Uterus (tissue), 2 donors: ENCODE data around the gene EDN2.

Source experiments
- POLR2A ChIP-seq, 2 donors: fragments of 450-650 bp; IDR thresholded peaks; one replicate each; pipeline ENCODE4 v1.6.1; 2016; ENCODE audit warnings: antibody characterized with exemption in 2 of 2, mild to moderate bottlenecking in 1 of 2, moderate library complexity in 1 of 2
- TF ChIP-seq, protein P1 (sequence below), 4 experiments: fragments of 200-600 bp in 2 of 4; fragments of 450-650 bp in 2 of 4; sonication (generic) in 2 of 4; IDR thresholded peaks; one replicate each; pipeline ENCODE4 v1.5.1; 2016 to 2019; ENCODE audit warnings: antibody characterized with exemption in 4 of 4, mild to moderate bottlenecking in 2 of 4, moderate library complexity in 1 of 4

DNA sequence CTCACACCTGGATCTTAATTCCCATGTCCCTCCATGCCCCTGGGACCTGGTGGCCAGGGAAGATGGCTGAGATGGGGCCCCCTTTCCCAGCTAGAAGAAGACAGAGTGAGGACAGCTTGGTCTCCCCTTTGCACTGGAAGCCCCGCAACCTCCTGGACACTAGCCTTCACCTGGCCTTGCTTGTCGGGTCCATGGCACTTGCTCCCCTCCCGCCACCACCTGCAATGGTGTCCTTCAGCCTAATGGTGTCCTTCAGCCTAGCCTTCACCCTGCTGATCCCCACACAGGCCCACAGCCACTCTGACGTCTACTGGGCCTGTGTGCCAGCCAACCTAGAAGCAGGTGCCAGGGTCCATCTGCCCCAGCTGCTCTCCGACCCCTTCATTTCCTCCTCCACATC, 45.9 kb upstream of the EDN2 start:
- no peak for TF ChIP-seq POLR2A (IDR thresholded peaks at IDR 0.05)
- TF ChIP-seq, protein P1, sequence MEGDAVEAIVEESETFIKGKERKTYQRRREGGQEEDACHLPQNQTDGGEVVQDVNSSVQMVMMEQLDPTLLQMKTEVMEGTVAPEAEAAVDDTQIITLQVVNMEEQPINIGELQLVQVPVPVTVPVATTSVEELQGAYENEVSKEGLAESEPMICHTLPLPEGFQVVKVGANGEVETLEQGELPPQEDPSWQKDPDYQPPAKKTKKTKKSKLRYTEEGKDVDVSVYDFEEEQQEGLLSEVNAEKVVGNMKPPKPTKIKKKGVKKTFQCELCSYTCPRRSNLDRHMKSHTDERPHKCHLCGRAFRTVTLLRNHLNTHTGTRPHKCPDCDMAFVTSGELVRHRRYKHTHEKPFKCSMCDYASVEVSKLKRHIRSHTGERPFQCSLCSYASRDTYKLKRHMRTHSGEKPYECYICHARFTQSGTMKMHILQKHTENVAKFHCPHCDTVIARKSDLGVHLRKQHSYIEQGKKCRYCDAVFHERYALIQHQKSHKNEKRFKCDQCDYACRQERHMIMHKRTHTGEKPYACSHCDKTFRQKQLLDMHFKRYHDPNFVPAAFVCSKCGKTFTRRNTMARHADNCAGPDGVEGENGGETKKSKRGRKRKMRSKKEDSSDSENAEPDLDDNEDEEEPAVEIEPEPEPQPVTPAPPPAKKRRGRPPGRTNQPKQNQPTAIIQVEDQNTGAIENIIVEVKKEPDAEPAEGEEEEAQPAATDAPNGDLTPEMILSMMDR (IDR thresholded peaks at IDR 0.05): no peak
